ENCODE data around the gene ZNF664.

DNA sequence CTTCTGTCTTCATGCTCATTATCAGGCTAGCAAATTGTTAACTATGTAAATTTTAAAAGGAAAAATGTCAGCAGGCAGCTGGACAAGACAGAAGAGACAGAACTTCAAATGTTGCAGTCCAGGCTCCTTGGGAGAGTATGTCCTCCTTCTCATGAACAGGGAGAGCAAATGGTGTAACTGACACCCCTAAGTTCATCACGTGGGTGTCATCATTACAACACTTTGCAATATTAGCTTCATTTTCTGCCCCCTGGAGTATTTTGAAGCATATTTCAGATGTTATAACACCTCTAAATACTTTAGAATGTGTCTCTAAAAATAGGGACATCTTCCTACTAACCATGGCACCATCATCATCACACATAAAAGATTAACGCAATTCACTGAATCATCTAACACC lies 62.1 kb downstream of the ZNF664 start:
- TF ChIP-seq CTCF (IDR thresholded peaks at IDR 0.05; ENCODE audit: low read depth, low read length) (no peak), EZH2phosphoT487 (IDR thresholded peaks at IDR 0.05; ENCODE audit: low read depth) (no peak)
